HepG2 (cell line): ENCODE data around the gene INKA2. TPM values are rescaled to one million over a fixed set of nuclear protein-coding genes. Genes with fewer than 3 reads are reported as not detected.

Source experiments
- ATAC-seq: fragments of 200-7000 bp; cut with Tn5 transposase; 3 replicates; pipeline ENCODE4 v1.9.1; 2020; ENCODE audit warnings: mild to moderate bottlenecking, moderate library complexity
- BruUV-seq: library from RNA; stranded (reverse); fragments of 400-500 nt; replicated peaks from 2 replicates; lab custom pipeline; 2021; lab: Mats Ljungman, UMichigan
- CTCF ChIA-PET: fragments of 300-600 bp; formaldehyde crosslinking; extraction: SDS; loops from one replicate; lab custom pipeline; 2021; ENCODE audit warnings: low total read pairs, inconsistent platforms, low intra/inter-chr PET ratio; lab: Yijun Ruan, JAX
- POLR2A ChIA-PET: fragments of 350-600 bp; sonication (Branson Sonifier 250); formaldehyde crosslinking; loops from one replicate; lab custom pipeline; 2020; ENCODE audit warnings: antibody characterized with exemption, inconsistent platforms; lab: Yijun Ruan, JAX
- DNase-seq: peaks from one replicate; pipeline ENCODE4 v3.0.0-alpha.2; 2015; ENCODE audit warnings: low spot score
- FAIRE-seq: peaks from 3 replicates; lab custom pipeline; 2011; peaks lifted over from hg19 to GRCh38; lab: Jason Lieb, UNC
- H2AFZ ChIP-seq: one replicate; pipeline ENCODE4 v1.6.1; 2011; ENCODE audit warnings: low read length, inconsistent platforms
- H3K27ac ChIP-seq: fragments of 300-600 bp; 3 replicates; pipeline ENCODE4 v1.8.0; 2011; ENCODE audit warnings: mixed run types, mild to moderate bottlenecking, mixed read lengths, low read length, inconsistent platforms; ENCODE audit not compliant: insufficient read depth; ENCODE audit errors: extremely low read length
- H3K27me3 ChIP-seq, 2 experiments: fragments of 200-600 bp in 1 of 2; 2 replicates in 1 of 2; 3 replicates in 1 of 2; pipeline versions ENCODE4 v1.6.0 to v1.8.0; 2011; ENCODE audit warnings: low read length in 2 of 2, mild to moderate bottlenecking in 2 of 2, moderate library complexity in 2 of 2, inconsistent platforms in 1 of 2; ENCODE audit not compliant: insufficient read depth in 2 of 2, control insufficient read depth in 1 of 2
- H3K36me3 ChIP-seq, 2 experiments: fragments of 200-600 bp in 1 of 2; replicated peaks in 1 of 2; 2 replicates in 1 of 2; 3 replicates in 1 of 2; pipeline versions ENCODE4 v1.5.1 to v1.8.0; 2011; ENCODE audit warnings: low read length in 2 of 2, inconsistent platforms in 1 of 2; ENCODE audit not compliant: insufficient read depth in 2 of 2, control insufficient read depth in 1 of 2
- H3K4me1 ChIP-seq: 2 replicates; pipeline ENCODE4 v1.5.1; 2012; ENCODE audit warnings: low read length, inconsistent platforms; ENCODE audit not compliant: insufficient read depth
- H3K4me2 ChIP-seq: 2 replicates; pipeline ENCODE4 v1.6.0; 2011; ENCODE audit warnings: low read depth, low read length, inconsistent platforms
- H3K4me3 ChIP-seq, 3 experiments: fragments of 200-600 bp in 1 of 3; sonication (generic), shearing (Covaris generic) in 1 of 3; replicated peaks in 1 of 3; 2 replicates each; pipeline ENCODE4 v1.5.1; 2011 to 2016; ENCODE audit warnings: low read length in 3 of 3, inconsistent platforms in 2 of 3, low read depth in 2 of 3, mild to moderate bottlenecking in 2 of 3, control low read depth in 1 of 3, mixed read lengths in 1 of 3; ENCODE audit not compliant: insufficient read depth in 1 of 3
- H3K79me2 ChIP-seq: one replicate; pipeline ENCODE4 v1.6.1; 2011; ENCODE audit warnings: low read length, inconsistent platforms; ENCODE audit not compliant: insufficient read depth
- H3K9ac ChIP-seq: 2 replicates; pipeline ENCODE4 v1.6.0; 2011; ENCODE audit warnings: mild to moderate bottlenecking, low read depth, low read length, inconsistent platforms; ENCODE audit not compliant: insufficient read depth
- H3K9me3 ChIP-seq: 2 replicates; pipeline ENCODE4 v1.5.1; 2012; ENCODE audit warnings: mild to moderate bottlenecking, low read length
- H4K20me1 ChIP-seq: 2 replicates; pipeline ENCODE4 v1.6.0; 2011; ENCODE audit warnings: inconsistent platforms, mild to moderate bottlenecking, low read length, moderate library complexity; ENCODE audit not compliant: insufficient read depth
- DR1 ChIP-seq: sonication (generic); formaldehyde crosslinking; IDR thresholded peaks from 2 replicates; pipeline ENCODE4 v1.8.0; 2021; ENCODE audit warnings: mild to moderate bottlenecking, missing genetic modification reagents, inconsistent platforms
- HNRNPUL1 ChIP-seq: fragments of 200-400 bp; formaldehyde crosslinking; IDR thresholded peaks from 2 replicates; pipeline ENCODE4 v1.6.1; 2017; ENCODE audit warnings: low read depth, mild to moderate bottlenecking, low read length, moderate library complexity
- KLF16 ChIP-seq, 2 experiments: sonication (generic) in 1 of 2; formaldehyde crosslinking in 1 of 2; IDR thresholded peaks; 2 replicates each; pipeline versions ENCODE4 v1.6.1 to v1.8.0; 2016 to 2023; ENCODE audit warnings: missing genetic modification reagents in 2 of 2, missing compliant biosample characterization in 1 of 2
- MTA1 ChIP-seq: sonication (generic); formaldehyde crosslinking; IDR thresholded peaks from 2 replicates; pipeline ENCODE4 v1.4.0; 2020; ENCODE audit warnings: missing genetic modification reagents, mild to moderate bottlenecking, borderline replicate concordance
- ZNF225 ChIP-seq: sonication (generic); formaldehyde crosslinking; IDR thresholded peaks from 2 replicates; pipeline ENCODE4 v1.4.0; 2020; ENCODE audit warnings: mild to moderate bottlenecking, missing genetic modification reagents
- ZNF30 ChIP-seq: sonication (generic); formaldehyde crosslinking; IDR thresholded peaks from 2 replicates; pipeline ENCODE4 v1.5.0; 2020; ENCODE audit warnings: mild to moderate bottlenecking, missing genetic modification reagents
- ZNF746 ChIP-seq: sonication (generic); formaldehyde crosslinking; IDR thresholded peaks from 2 replicates; pipeline ENCODE4 v1.8.0; 2022; ENCODE audit warnings: mild to moderate bottlenecking, missing genetic modification reagents
- WGBS: methylation state at CpG from one replicate; pipeline ENCODE4 v1.1.6; 2017; ENCODE audit warnings: low lambda C conversion rate; 5-methylcytosine and 5-hydroxymethylcytosine counted together
- in situ Hi-C: cut with HindIII; loops from 2 replicates; pipeline ENCODE4 v1.10.0; 2017; ENCODE audit warnings: low pct_unique_long_range_greater_than_20kb; ENCODE audit not compliant: extremely low pct_ligation_motif_present
- intact Hi-C: fragments of 100-400 bp; cut with micrococcal nuclease; formaldehyde crosslinking; loops from one replicate; pipeline ENCODE4 v1.10.0; 2022; ENCODE audit not compliant: unreplicated experiment
- polyA plus RNA-seq, 8 experiments: library from polyadenylated mRNA; depleted of rRNA in 3 of 8; stranded (reverse) in 7 of 8; unstranded in 1 of 8; fragments of >200 nt; fragmentation: Illumina TruSeq in 4 of 8; extraction: Trizol in 4 of 8; gene quantifications; 2 replicates each; pipeline versions ENCODE4 v1.2.1 to v1.2.3, GENCODE V29; 2011 to 2016; ENCODE audit warnings: low read depth in 4 of 8, missing spikeins in 1 of 8, mixed read lengths in 1 of 8; ENCODE audit not compliant: insufficient read depth in 1 of 8
- total RNA-seq, 5 experiments: library from RNA; depleted of rRNA; stranded (reverse); fragments of >200 nt; fragmentation: Illumina TruSeq; extraction: Trizol; gene quantifications; 2 replicates each; pipeline ENCODE4 v1.2.3, GENCODE V29; 2016; ENCODE audit warnings: low read depth in 1 of 5
- TF ChIP-seq, protein P1 (sequence below): sonication (generic); formaldehyde crosslinking; IDR thresholded peaks from 2 replicates; pipeline ENCODE4 v1.5.0; 2020; ENCODE audit warnings: mild to moderate bottlenecking, missing genetic modification reagents, borderline replicate concordance
- TF ChIP-seq, protein P2 (sequence below): IDR thresholded peaks from 2 replicates; pipeline ENCODE4 v1.6.1; 2016; ENCODE audit warnings: missing compliant biosample characterization, missing genetic modification reagents, borderline replicate concordance

The INKA2 gene
- total and polyA plus RNA-seq, 2 of the 13 experiments (the other 11 are each of a cell fraction or from before 2014, with no cell fraction given) = 2.6 to 4.6 TPM

DNA sequence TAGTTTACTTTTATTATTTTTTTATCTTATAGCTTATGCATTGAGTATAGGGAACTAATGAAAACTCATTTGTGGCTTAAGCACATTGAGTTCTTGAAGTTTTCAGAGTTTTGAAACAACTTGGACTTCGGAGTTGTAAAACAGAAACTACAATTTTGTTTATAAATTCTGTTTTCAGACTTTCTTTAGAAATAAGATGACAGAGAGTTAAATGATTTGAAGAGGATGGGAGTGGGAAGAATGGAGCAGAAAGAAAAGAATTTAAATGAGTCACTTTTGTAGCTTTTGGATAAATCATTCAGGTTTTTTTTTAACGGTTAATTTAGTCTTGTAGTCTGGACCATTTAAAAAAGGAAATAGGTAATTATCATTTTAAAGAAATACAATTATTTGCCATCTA is 32.3 kb downstream of the INKA2 start:
- Histone ChIP-seq H3K79me2 (no peaks in the 10 kb centered on the region), H3K4me3 (no peak overlapping the region), H2AFZ (no peak overlapping the region), H4K20me1 (no peaks in the 10 kb centered on the region), H3K27me3 (no peaks in the 10 kb centered on the region), H3K4me1 (no peaks in the 10 kb centered on the region), H3K9me3 (no peaks in the 10 kb centered on the region), H3K9ac (no peak overlapping the region), H3K27ac (no peak overlapping the region), H3K36me3 (peaks cover 8 to 49% of the 10 kb centered on the region in 2 experiments; a peak in 4 of 5 replicates), H3K4me2 (no peak overlapping the region)
- no peak for ATAC-seq
- 95% methylated on average over 2 of the region's 2 CpGs for WGBS
- BruUV-seq = no TSS peak
- ChIA-PET CTCF (no interaction called here), POLR2A (no interaction called here)
- FAIRE-seq = no peak
- TF ChIP-seq MTA1 (CRISPR knock-in tag) (no peak), KLF16 (CRISPR knock-in tag; IDR thresholded peaks at IDR 0.05) (no peak), ZNF225 (CRISPR knock-in tag) (no peak), DR1 (CRISPR knock-in tag) (no peak), HNRNPUL1 (no peak), ZNF746 (CRISPR knock-in tag) (no peak), ZNF30 (CRISPR knock-in tag) (no peak)
- TF ChIP-seq, protein P1, sequence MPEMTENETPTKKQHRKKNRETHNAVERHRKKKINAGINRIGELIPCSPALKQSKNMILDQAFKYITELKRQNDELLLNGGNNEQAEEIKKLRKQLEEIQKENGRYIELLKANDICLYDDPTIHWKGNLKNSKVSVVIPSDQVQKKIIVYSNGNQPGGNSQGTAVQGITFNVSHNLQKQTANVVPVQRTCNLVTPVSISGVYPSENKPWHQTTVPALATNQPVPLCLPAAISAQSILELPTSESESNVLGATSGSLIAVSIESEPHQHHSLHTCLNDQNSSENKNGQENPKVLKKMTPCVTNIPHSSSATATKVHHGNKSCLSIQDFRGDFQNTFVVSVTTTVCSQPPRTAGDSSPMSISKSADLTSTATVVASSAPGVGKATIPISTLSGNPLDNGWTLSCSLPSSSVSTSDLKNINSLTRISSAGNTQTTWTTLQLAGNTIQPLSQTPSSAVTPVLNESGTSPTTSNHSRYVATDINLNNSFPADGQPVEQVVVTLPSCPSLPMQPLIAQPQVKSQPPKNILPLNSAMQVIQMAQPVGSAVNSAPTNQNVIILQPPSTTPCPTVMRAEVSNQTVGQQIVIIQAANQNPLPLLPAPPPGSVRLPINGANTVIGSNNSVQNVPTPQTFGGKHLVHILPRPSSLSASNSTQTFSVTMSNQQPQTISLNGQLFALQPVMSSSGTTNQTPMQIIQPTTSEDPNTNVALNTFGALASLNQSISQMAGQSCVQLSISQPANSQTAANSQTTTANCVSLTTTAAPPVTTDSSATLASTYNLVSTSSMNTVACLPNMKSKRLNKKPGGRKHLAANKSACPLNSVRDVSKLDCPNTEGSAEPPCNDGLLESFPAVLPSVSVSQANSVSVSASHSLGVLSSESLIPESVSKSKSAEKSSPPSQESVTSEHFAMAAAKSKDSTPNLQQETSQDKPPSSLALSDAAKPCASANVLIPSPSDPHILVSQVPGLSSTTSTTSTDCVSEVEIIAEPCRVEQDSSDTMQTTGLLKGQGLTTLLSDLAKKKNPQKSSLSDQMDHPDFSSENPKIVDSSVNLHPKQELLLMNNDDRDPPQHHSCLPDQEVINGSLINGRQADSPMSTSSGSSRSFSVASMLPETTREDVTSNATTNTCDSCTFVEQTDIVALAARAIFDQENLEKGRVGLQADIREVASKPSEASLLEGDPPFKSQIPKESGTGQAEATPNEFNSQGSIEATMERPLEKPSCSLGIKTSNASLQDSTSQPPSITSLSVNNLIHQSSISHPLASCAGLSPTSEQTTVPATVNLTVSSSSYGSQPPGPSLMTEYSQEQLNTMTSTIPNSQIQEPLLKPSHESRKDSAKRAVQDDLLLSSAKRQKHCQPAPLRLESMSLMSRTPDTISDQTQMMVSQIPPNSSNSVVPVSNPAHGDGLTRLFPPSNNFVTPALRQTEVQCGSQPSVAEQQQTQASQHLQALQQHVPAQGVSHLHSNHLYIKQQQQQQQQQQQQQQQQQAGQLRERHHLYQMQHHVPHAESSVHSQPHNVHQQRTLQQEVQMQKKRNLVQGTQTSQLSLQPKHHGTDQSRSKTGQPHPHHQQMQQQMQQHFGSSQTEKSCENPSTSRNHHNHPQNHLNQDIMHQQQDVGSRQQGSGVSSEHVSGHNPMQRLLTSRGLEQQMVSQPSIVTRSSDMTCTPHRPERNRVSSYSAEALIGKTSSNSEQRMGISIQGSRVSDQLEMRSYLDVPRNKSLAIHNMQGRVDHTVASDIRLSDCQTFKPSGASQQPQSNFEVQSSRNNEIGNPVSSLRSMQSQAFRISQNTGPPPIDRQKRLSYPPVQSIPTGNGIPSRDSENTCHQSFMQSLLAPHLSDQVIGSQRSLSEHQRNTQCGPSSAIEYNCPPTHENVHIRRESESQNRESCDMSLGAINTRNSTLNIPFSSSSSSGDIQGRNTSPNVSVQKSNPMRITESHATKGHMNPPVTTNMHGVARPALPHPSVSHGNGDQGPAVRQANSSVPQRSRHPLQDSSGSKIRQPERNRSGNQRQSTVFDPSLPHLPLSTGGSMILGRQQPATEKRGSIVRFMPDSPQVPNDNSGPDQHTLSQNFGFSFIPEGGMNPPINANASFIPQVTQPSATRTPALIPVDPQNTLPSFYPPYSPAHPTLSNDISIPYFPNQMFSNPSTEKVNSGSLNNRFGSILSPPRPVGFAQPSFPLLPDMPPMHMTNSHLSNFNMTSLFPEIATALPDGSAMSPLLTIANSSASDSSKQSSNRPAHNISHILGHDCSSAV (CRISPR knock-in tag) = no peak
- TF ChIP-seq, protein P2, sequence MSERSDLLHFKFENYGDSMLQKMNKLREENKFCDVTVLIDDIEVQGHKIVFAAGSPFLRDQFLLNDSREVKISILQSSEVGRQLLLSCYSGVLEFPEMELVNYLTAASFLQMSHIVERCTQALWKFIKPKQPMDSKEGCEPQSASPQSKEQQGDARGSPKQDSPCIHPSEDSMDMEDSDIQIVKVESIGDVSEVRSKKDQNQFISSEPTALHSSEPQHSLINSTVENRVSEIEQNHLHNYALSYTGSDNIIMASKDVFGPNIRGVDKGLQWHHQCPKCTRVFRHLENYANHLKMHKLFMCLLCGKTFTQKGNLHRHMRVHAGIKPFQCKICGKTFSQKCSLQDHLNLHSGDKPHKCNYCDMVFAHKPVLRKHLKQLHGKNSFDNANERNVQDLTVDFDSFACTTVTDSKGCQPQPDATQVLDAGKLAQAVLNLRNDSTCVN (CRISPR knock-in tag) = no peak
- intact Hi-C loops (no loop called here), in situ Hi-C loops (no loop called here)
- no peak for DNase-seq
